ENCODE measurements around the gene EFCAB8. TPM values are rescaled to one million over a fixed set of nuclear protein-coding genes. Genes with fewer than 3 reads are reported as not detected.

Gene EFCAB8
- total RNA-seq, 1 donor from 2014 or later = not detected

DNA sequence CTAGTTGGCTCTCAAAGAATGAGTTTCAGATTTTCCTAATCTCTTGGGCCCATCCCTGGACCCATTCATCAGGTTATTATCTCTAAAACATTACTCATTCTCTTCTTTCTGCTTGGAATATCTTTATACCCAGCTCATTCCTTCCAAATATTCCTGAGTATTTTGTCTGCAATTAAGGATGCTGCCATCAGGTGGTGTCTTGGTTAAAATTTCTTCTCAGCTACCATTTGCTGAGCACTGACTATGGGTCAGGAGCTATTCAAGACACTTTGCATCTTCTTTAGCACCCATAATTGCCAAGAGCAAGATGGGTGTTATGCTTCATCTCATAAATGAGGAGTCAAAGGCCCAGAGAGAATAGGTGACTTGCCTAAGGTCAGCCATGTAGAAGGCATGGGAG is 137.1 kb downstream of the EFCAB8 start:
- intact Hi-C loops (cut with DNase I) = no loop called here
- no peak for DNase-seq (ENCODE audit: low spot score)

DNA sequence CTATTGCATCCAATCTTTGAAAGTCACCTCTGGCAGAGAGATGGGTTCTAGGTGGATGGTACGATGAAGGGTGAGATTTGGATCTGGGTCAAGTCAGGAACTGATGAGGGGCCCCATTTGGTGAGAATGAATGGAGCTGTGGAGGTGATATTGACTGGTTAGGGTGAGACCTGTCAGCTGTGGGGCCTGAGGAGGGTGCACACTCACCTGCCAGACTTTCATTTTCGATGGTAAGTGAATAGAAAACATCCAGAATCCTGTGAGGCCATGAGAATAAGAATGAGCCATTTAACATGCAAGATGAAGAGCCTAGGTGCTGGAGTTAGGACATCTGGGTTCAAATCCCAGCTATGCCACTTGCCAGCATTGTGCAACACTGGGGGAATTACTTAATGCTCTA is 138.7 kb downstream of the EFCAB8 start:
- intact Hi-C loops (cut with DNase I) = no loop called here
- no peak for DNase-seq (ENCODE audit: low spot score)

DNA sequence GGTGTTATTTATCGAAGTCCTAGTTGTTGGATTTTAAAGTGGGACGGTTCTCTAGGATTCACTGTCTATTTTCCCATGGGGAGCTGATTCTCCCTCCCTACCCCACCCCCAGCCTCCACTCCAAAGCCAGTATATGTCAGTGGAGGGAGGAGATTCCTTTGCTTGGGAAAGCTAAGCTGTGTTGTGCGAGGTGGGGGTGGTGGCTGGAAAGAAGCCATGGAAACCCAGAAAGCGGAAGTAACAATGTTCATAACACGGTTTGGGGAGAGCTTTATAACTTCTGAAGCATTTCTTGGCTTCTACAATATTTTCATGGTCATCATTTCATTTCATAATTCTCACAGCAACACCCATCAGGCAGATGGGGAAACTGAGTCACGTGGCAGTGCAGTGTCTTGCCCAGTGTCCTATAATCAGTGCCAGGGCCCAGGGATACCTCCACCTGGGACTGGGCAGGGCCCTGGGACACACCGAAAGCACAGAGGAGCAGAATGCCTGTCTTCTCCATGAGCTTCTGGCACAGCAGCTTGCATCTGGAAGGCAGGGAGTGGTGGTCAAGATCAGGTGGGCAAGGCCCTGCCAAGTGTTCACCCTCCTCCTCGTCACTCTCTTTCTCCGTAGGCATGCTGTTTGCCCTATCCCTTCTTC is 141.0 kb downstream of the EFCAB8 start:
- intact Hi-C loops (cut with DNase I) = loop anchor here (10.0 kb wide), 1 partner anchor 95 kb away; no protein-coding TSS in a partner anchor

DNA sequence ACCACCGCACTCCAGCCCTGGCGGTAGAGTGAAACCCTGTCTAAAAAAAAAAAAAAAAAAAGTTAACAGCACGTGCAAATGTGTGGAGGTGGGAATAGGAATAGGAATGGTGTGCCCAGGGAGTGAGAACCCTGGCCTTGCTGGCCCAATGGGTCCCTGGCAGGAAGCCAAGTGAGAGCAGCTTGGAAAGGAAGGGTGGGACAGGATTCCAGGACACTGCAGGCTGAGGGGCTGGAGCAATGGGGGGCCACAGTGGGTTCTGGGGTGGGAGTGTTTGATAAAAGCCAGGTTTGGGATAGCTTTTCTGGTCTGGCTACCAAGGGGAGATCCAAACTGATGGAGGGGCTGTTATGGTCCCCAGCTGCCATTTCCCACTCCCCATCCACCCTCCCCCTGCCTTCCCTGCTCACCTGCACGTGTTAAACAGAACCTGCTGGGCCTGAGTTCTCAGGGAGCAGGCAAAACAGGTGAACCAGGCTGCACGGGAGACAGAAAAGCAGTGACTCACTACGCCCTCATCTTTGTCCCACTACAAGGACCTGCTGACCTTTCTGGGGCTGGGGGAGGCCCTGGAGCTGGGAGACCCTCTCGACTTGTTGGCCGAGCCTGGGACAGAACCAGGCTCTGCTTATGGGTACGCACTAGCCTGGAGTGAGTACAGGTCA is 142.2 kb downstream of the EFCAB8 start:
- no peak for DNase-seq (ENCODE audit: low spot score)
- intact Hi-C loops (cut with DNase I) = loop anchor here (10.0 kb wide), 1 partner anchor 96 kb away; no protein-coding TSS in a partner anchor

More for the DNA sequence above, 141.0 kb downstream of the EFCAB8 start:
- no peak for DNase-seq (ENCODE audit: low spot score)

DNA sequence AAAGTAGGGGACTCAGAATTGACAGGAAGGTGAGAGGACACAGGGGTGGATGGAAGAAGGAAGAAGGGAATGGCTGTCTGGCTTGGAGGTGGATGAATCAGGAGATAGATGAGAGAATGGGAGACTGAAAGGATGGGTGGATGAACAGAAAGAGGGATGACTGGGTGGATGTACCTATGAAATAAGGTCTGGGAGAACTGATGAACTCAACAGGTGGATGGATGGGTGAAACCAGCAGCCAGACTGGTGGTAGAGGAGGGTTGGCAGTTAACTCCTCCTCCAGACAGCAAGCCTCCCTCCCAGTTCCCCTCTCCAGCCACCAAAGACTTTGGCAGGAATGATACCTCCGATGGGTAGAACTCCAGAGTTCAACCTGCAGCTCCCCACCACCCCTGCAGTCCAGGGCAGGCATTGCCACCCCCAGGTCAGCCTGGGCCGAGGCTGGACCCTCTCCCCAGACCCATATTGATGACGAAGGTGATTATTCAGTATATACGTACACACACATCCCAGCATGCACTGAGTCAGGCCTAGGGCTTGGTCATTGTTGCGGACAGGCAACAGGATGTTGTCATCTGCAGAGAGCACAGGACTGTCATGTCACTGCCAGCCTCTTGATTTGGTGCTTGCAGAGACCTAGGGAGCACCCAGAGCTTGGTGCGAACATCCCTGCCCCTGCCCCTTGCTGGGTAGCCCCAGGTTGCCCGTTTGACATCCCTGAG is 143.5 kb downstream of the EFCAB8 start:
- no peak for DNase-seq (ENCODE audit: low spot score)
- intact Hi-C loops (cut with DNase I) = loop anchor here (10.0 kb wide), 1 partner anchor 97 kb away; no protein-coding TSS in a partner anchor

DNA sequence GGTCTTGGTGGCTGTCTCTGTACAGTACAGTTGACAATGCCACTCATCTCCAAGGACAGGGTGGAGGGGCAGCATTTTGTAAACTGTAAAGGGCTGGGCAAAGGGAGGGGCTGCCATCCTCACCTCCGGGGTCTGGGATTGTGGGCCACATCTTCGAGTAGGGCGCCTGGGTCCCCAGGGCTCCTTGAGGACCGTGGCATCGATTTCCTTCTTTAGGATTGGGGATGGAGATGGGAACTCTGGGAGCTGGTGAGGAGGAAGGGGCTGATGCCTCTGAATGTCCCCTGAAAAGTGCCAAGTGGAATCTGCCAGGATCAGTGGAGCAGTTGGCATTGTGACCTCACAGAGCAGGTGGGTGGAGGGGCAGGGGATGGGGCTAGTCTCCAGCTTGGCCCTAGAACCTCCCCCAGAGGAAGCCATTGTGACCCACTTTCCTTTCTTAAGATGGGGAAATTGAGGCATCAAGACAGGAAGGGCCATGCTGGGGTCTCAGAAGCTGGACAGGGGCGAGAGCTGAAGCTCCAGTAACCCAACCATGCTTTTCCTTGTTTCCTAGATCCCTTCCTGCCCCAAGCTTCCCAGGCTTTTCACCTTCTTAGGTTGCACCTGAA is 145.5 kb downstream of the EFCAB8 start, which contains the start of gene SUN5:
SUN5 (minus strand) TSS at position 293 of the 611 bp plus-strand sequence; CDS start at position 200, 93 bp downstream.
- intact Hi-C loops (cut with DNase I) = loop anchor here (10.0 kb wide), 1 partner anchor 99 kb away; no protein-coding TSS in a partner anchor
- no peak for DNase-seq (ENCODE audit: low spot score)

DNA sequence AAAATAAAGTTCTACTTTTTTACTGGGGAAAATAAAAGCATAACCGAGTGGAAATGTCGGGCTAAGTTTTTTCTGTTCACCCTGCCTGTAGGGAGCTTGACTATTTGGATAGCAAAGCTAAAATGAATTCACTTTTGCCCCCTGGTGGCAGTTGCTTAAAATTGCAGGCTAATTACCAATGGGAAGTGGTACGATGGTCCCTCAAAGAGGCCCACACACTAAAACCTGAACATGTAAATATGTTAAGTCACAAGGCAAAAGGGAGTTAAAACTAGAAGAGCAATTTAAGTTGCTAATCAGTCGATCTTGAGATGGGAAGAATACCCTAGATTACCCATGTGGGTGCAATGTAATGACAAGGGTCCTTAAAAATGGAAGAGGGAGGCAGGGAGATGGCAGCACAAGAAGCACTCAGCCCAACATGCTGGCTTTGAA is 146.4 kb downstream of the EFCAB8 start:
- no peak for DNase-seq (ENCODE audit: low spot score)
- intact Hi-C loops (cut with DNase I) = loop anchor here (10.0 kb wide), 1 partner anchor 100 kb away; no protein-coding TSS in a partner anchor

DNA sequence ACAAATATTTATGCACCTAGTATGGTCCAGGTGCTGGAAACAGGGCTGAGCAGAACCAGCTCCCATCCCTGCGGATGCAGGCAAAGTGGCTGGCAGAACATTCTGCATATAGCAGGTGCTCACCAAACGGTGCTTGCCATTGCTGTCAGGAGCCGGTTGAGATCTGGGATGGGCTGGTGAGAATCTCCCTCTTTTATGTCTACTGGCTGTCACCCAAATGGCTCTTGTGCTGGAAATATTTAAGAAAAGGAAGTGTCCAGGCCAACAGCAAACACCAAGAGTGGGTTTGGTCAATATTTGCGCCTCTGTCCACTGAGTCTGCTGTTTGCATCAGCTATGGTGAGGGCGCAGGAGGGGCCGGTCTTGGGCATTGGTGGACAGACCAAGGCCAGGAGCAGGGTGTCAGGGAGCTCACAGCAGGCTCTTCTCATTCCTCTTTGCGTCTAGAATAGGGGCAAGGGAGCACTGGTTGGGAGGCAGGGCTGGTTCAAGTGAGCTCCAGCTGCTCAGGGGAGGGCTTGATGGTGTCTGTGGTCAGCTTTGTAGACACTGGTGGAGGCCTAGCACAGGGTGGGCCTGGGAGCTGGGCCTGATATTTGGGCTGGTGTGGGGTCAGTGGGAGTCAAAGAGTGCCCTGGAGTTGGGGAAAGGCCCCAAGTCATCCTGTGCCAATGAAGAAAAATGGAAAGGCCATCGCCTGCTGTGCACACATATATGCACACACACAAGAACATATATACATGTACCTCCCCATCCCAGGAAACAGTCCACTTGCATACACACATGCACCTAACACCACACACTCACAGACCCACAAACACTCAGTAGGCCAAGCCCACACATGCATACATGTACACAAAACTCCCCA is 147.4 kb downstream of the EFCAB8 start:
- intact Hi-C loops (cut with DNase I) = loop anchor here (10.0 kb wide), 1 partner anchor 101 kb away; no protein-coding TSS in a partner anchor

DNA sequence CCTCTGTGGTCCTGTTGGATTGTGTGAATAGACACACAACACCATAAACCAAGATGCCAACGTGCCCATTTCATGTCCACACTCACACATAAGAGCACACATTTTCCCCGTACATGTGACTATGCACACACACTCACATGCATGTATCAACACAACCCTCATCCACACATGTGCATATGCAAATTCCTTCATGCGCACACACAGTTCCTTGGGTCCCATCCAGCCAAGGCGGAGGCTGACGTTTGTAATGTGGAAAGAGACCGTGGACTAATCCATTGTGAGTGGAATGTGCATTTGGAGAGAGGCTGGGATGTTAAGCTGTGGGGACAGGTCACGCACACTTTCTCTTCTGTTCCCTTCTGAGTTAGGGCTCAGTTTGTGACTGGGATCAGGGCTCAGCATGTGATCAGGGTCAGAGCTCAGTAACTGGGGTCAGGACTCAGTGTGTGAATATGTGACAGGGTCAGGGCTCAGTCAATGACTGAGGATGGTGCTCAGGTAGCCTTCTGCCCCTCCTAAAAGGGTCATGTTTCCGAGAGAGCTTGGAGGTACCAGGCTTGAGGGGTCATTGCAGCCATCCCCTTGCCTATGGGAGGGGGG is 148.2 kb downstream of the EFCAB8 start:
- intact Hi-C loops (cut with DNase I) = loop anchor here (10.0 kb wide), 1 partner anchor 102 kb away; no protein-coding TSS in a partner anchor
- no peak for DNase-seq (ENCODE audit: low spot score)

More for the DNA sequence above, 147.4 kb downstream of the EFCAB8 start:
- no peak for DNase-seq (ENCODE audit: low spot score)

DNA sequence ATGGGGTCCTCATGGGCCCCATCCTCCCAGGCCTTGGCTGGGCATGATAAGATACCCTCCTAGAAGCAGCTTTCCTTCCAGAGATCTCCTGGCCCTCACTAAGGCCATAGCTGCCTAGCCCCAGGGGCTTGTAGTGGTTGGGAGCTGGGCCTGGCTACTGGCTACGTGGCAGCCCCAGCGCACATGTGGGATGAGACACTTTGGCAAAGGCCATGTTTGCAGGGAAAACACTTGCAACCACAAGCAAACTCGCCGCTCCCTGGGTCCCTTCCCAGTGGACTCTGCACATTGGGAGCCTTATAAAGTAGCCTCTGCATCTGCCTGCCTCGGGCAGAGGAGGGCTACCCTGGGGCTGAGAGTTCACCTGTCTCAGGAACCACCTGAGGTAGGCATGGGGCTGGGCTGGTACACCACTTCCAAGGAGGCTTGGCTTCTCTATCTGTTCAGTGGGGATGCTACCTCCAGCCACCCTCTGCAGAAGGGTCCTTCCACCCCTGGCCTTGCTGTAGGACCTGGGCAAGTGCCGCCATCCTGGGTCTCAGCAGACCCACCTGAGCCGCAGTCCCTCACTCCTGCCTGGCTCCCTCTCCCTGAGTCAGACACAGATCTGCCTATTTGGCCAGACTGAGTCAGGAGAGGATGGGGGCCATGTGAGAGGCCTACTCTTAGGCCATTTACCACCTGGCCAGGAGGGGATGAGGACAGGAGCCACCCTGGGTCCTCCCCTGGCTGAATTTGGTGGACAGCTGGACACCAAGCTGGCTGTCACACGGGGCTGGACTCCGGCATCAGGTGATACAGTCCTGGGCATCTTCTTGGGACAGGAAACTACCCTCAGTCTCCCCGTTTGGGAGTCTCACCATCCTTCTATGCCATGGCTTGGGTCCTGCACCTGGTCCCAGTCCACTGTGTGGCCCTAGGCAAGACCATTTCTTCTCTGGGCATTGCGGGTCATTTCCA is 148.9 kb downstream of the EFCAB8 start, which contains the start of gene BPIFB2:
BPIFB2 (plus strand) TSS at position 329 of the 960 bp plus-strand sequence. CDS start 871 bp downstream, outside the sequence.
- intact Hi-C loops (cut with DNase I) = loop anchor here (10.0 kb wide), 1 partner anchor 103 kb away; no protein-coding TSS in a partner anchor
- DNase-seq (ENCODE audit: low spot score) = no peak

DNA sequence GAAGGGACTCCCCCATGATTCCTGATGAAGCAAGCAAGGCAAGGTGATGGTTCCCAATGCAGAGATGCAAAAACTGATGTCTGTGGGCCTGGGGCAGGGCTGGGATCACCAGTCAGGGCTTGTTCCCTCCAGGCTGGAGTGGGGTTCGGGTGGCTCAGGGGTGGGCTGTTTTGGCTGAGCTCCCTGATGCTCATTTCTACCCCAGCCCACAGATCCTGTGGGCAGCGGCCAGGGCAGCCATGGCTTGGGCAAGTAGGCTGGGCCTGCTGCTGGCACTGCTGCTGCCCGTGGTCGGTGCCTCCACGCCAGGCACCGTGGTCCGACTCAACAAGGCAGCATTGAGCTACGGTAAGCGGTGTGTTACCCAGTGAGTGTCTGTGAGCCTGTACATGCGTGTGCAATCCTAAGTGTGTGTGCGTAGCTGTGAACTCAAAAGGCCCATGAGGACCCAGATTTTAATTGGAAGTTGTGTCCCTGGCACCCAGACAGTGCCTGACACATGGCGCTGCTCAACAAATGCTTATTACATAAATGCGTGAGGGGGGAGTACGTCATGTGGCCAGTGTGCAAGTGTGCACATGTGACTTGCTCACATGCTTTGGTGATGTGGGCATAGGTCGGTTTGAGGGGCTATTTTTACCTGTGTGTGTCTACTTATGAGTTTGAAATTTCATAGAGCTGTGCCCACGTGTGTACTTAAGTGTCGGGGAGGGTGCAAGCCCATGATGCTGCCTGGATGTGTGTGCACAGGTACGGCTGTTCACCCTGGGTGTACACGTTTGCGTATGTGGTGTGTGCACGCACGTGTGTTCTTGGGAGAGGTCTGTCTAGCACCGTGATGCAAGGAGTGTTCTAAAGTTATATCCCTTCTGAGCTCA is 149.9 kb downstream of the EFCAB8 start:
- intact Hi-C loops (cut with DNase I) = loop anchor here (10.0 kb wide), 1 partner anchor 104 kb away; no protein-coding TSS in a partner anchor
- no peak for DNase-seq (ENCODE audit: low spot score)

DNA sequence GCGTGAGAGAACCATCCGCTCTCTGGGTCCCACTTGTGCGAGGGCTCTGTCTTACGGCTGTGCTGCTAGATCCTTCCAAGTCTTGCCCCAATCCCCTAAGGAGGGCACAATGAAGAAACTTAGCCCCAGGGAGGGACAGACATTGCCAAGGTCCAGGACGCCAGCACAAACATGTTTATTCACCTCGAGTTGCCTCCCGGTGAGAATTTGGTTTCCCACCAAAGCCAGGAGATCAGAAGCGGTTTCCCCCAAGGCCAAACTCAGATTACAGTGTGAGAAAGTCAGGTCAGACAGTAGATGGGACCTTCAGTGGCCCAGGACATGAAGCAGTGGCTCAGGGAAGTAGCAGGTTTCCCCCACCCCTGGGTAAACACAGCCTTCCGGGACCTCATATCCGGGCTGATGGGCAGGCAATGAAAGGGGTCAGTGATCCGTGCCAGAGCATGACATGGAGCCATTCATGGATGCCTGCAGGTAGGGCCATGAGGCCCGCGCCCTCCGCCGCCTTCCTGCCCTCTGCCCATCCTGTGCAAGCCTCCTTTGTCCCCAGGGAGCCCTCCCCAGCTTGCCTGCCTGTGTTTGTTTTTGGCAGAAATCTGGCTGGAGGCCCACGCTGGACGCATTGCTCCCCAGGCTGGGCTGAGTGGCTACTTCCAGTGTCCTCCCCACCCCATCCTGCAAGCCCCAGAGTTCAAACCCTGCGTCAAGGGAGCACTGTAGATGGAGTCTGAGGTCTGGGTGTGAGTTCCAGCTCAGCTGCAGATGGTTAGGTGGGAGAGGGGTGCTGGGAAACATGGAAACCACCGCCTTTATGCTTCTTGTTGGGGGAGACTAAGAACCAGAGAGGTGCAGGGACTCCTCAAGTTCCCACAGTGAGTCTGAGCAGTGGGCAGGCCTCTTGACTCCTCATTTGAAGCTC is 150.8 kb downstream of the EFCAB8 start:
- intact Hi-C loops (cut with DNase I) = loop anchor here (10.0 kb wide), 1 partner anchor 105 kb away; no protein-coding TSS in a partner anchor
- DNase-seq (ENCODE audit: low spot score) = no peak

DNA sequence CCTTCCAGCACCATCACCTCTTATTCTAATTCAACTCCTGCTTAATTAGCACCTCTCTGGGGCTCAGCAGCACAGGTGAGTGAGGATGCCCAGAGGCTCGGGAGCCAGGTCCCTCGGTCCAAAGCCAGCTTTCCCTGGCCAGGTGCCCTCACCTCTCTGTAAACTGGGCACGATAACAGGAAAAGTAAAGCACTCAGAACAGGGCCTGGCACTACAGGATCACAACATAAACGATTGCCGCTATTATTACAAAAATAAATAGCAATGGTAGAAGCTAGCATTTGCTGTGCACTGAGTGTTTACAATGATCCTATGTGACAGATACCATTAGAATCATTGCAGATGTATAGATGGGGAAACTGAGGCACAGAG is 151.4 kb downstream of the EFCAB8 start:
- intact Hi-C loops (cut with DNase I) = no loop called here
- DNase-seq (ENCODE audit: low spot score) = no peak

DNA sequence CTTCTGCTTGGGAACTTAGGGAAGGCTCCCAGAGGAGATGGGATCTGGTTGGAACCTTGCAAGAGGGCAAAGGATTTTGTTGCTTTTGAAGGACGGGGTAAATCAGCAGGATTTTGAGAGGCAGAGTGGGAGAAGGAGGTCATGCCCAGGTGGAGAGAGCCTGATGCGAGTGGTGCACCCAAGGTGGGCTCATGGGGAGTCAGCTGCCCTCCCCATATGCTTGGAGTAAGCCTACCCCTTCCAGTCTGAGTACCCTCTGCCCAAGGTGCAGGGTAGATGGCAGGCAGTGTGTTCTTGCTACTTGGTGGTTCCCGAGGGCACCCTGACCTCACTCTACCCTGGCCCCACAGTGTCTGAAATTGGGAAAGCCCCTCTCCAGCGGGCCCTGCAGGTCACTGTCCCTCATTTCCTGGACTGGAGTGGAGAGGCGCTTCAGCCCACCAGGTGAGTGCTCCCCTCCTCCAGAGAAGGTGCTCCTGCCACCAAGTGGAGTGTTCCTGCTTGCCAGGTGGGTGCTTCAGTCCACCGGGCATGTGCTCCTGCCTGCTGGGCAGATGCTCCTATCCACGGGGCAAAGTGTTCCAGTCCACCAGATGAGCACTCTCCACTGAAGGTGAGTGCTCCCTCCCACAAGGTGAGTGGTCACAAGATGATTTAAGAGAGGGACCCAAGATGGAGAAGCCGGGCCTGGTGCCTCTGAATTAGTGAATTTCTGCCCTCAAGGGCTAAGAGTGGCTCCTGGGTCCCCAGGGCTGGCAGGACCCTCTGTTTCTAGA is 152.1 kb downstream of the EFCAB8 start:
- DNase-seq (ENCODE audit: low spot score) = no peak

More for the DNA sequence above, 152.1 kb downstream of the EFCAB8 start:
- intact Hi-C loops (cut with DNase I) = no loop called here
